Heart right ventricle (tissue), 16 donors: ENCODE results near the gene ARHGEF10L. TPM values are rescaled to one million over a fixed set of nuclear protein-coding genes. Genes with fewer than 3 reads are reported as not detected.

ENCODE experiments used
- ATAC-seq, 8 donors: fragments of 200-7000 bp; cut with Tn5 transposase; one replicate each; pipeline ENCODE4 v1.9.1; 2020; ENCODE audit warnings: mild to moderate bottlenecking in 8 of 8, moderate library complexity in 8 of 8, moderate number of reproducible peaks in 1 of 8
- DNase-seq, 2 donors: peaks; one replicate each; pipeline ENCODE4 v3.0.0-alpha.2; 2020
- H3K27ac ChIP-seq, 10 donors: fragments of 200-600 bp; sonication (generic) in 2 of 10; one replicate each; pipeline versions ENCODE4 v1.5.0 to v1.8.0; 2020 to 2022; ENCODE audit warnings: mild to moderate bottlenecking in 3 of 10
- H3K27me3 ChIP-seq, 7 donors: fragments of 200-600 bp; one replicate each; pipeline ENCODE4 v1.8.0; 2021 to 2022; ENCODE audit warnings: mild to moderate bottlenecking in 2 of 7
- H3K36me3 ChIP-seq, 9 donors: fragments of 200-600 bp; sonication (generic) in 1 of 9; one replicate each; pipeline versions ENCODE4 v1.5.0 to v1.8.0; 2020 to 2022; ENCODE audit warnings: mild to moderate bottlenecking in 2 of 9
- H3K4me1 ChIP-seq, 9 donors: fragments of 200-600 bp; sonication (generic) in 1 of 9; one replicate each; pipeline versions ENCODE4 v1.5.0 to v1.8.0; 2020 to 2022; ENCODE audit warnings: mild to moderate bottlenecking in 4 of 9
- H3K4me3 ChIP-seq, 10 donors: fragments of 200-600 bp; sonication (generic) in 2 of 10; one replicate each; pipeline versions ENCODE4 v1.5.0 to v1.8.0; 2020 to 2022; ENCODE audit warnings: mild to moderate bottlenecking in 7 of 10, moderate library complexity in 2 of 10
- H3K9me3 ChIP-seq, 11 donors: fragments of 200-600 bp in 10 of 11; sonication (generic) in 2 of 11; one replicate each; pipeline versions ENCODE4 v1.5.0 to v1.8.0; 2013 to 2022; ENCODE audit warnings: mild to moderate bottlenecking in 2 of 11, control low read depth in 1 of 11, moderate library complexity in 1 of 11
- WGBS, 2 donors: extraction: QIAGEN DNeasy Blood & Tissue Kit; methylation state at CpG; one replicate each; pipeline ENCODE4 v1.1.7; 2013; ENCODE audit warnings: inconsistent platforms in 1 of 2; 5-methylcytosine and 5-hydroxymethylcytosine counted together
- intact Hi-C, 10 donors: fragments of 100-400 bp; cut with DNase I; formaldehyde crosslinking; loops; one replicate each; pipeline versions ENCODE4 v1.11.1 to v1.14.2; 2022
- polyA plus RNA-seq, 2 donors: library from polyadenylated mRNA; stranded (reverse); fragments of 200-250 nt; gene quantifications; one replicate each; pipeline ENCODE4 v1.2.3, GENCODE V29; 2013
- total RNA-seq, 10 donors: library from RNA; stranded (reverse); fragmentation: NEBNext Ultra II Directional in 3 of 10; extraction: Animal tissue kit (Norgen Biotek cat#: 25700) in 3 of 10; gene quantifications; one replicate each; pipeline versions ENCODE4 v1.2.1 to v1.2.4, GENCODE V29; 2021 to 2023
- TF ChIP-seq, protein P1 (sequence below), 9 donors: fragments of 200-600 bp; sonication (generic) in 2 of 9; IDR thresholded peaks; one replicate each; pipeline versions ENCODE4 v1.5.0 to v1.8.0; 2021 to 2022; ENCODE audit warnings: antibody characterized with exemption in 9 of 9, mild to moderate bottlenecking in 5 of 9, moderate library complexity in 1 of 9
- donor health status: Arrhythmogenic right ventricular cardiomyopathy.
- donor health status: ischemic (EF 13 %, LVEDD 7.1; RV severe dilation, severe dysfunction).
- donor health status: healthy with polysubstance abuse.
- donor health status: DM: no; HTN: yes; CAD: no.
- donor health status: DM: no; HTN: no; CAD: no.
- donor health status: ischemic (EF 25% LVEDD 6.9; RV normal size, moderate dysfunction).
- donor health status: ischemic (EF 25% LVEDD 5.7; RV mildly dilated, moderate dysfunction).
- donor health status: healthy.
- donor health status: DM: yes; HTN: yes; CAD: no.
- donor health status: Ischemic cardiomyopathy.
- donor health status: ischemic (EF 35%, LVEDD 5.7; RV mildly dilated, moderate dysfunction).
- donor health status: nonischemic (EF 11% LVEDD 7.7; RV severe dilation, severe dysfunction).
- donor health status: DM: yes; HTN: yes; CAD: no.
- donor health status: PGD.
- donor health status: ischemic (EF 29% LVEDD 5.4; RV normal size, mild dysfunction).
- donor health status: nonischemic (EF 23%, LVEDD 6.1; RV moderate dilation, normal function).

ARHGEF10L gene
- total and polyA plus RNA-seq, 12 donors = 45.4 to 68.4 (median 50.6) TPM

DNA sequence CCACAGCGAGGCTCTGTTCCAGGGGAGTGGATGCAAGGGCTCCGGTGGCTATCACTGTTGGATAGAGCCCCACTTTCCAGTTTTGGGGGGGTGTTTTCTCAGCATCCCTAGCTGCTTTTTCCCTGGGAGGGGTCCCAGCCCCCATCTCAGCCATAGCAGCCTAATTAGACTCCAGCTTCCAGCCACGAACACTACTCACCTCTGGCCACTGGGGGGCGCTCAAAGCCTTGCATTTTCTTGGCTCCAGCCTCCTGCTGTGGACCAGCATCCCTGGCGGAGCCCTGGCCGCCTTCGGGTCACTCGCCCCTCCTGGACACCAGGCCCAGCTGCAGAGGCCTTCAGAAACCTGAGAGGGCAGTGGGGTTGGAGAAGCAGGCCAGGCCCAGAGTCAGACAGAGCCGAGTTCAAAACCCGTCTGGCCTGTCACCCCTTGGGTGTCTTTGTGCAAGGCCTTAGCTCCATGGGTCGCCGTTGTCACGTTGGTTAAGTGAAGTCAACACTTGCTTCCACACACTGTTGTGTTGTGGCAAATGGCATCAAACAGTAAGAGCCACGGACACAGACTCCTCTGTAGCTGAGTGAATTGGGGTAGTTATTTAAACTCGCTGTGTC lies 122.2 kb downstream of the ARHGEF10L start:
- ATAC-seq = peak in 7 of 8 donors; percentile 18 to 66 (median 39)
- DNase-seq = peak; percentile 47 to 61
- H3K36me3 ChIP-seq = peaks cover 0 to 87% (median 40%) of the 10 kb centered on the region in 9 donors
- peaks cover 0 to 5% (median 0%) of the 10 kb centered on the region in 9 donors for H3K4me1 ChIP-seq
- intact Hi-C loops = loop anchor here in 8 of 10 donors (5.0 to 10.0 kb wide), 10 partner anchors 163 to 921 kb away; partner anchors contain the start of gene IGSF21 (in 1 of the 8)
- H3K27me3 ChIP-seq = no peaks in the 10 kb centered on the region
- H3K9me3 ChIP-seq = no peaks in the 10 kb centered on the region
- H3K4me3 ChIP-seq = no peak overlapping the region
- TF ChIP-seq, protein P1, sequence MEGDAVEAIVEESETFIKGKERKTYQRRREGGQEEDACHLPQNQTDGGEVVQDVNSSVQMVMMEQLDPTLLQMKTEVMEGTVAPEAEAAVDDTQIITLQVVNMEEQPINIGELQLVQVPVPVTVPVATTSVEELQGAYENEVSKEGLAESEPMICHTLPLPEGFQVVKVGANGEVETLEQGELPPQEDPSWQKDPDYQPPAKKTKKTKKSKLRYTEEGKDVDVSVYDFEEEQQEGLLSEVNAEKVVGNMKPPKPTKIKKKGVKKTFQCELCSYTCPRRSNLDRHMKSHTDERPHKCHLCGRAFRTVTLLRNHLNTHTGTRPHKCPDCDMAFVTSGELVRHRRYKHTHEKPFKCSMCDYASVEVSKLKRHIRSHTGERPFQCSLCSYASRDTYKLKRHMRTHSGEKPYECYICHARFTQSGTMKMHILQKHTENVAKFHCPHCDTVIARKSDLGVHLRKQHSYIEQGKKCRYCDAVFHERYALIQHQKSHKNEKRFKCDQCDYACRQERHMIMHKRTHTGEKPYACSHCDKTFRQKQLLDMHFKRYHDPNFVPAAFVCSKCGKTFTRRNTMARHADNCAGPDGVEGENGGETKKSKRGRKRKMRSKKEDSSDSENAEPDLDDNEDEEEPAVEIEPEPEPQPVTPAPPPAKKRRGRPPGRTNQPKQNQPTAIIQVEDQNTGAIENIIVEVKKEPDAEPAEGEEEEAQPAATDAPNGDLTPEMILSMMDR (IDR thresholded peaks at IDR 0.05) = peak; percentile 55 to 86 (median 81)
- no peak overlapping the region for H3K27ac ChIP-seq
- 59 to 62% methylated on average over 15 of the region's 15 CpGs for WGBS, 2 donors

DNA sequence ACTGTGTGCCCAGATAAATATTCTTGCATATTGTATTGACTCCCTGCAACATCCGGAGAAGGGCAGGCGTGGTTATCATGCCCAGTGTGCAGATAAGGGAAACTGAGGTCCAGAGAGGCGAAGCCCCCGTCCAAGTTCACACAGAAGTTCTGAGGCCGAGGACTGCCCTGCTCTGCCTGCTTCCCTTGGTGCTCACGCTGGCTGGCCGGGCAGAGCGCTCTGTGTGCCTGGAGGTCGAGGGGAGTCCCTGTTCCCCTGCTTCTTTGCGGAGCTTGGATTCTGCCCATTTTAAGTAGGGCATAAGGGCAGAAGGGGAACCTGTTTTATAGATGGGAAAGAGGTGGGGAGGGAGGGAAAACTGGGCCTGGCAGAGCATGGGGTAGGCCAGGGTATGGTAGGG lies 122.8 kb downstream of the ARHGEF10L start:
- Histone ChIP-seq H3K27me3 (no peaks in the 10 kb centered on the region), H3K36me3 (peaks cover 0 to 83% (median 33%) of the 10 kb centered on the region in 9 donors), H3K4me1 (peaks cover 0 to 5% (median 0%) of the 10 kb centered on the region in 9 donors), H3K27ac (no peak overlapping the region), H3K9me3 (no peaks in the 10 kb centered on the region), H3K4me3 (no peak overlapping the region)
- DNase-seq (no peak), ATAC-seq (no peak)
- TF ChIP-seq, protein P1 (IDR thresholded peaks at IDR 0.05) = no peak
- 92 to 95% methylated on average over 10 of the region's 10 CpGs for WGBS, 2 donors
- intact Hi-C loops = loop anchor here in 8 of 10 donors (5.0 to 10.0 kb wide), 10 partner anchors 163 to 920 kb away; partner anchors contain the start of gene IGSF21 (in 1 of the 8)

DNA sequence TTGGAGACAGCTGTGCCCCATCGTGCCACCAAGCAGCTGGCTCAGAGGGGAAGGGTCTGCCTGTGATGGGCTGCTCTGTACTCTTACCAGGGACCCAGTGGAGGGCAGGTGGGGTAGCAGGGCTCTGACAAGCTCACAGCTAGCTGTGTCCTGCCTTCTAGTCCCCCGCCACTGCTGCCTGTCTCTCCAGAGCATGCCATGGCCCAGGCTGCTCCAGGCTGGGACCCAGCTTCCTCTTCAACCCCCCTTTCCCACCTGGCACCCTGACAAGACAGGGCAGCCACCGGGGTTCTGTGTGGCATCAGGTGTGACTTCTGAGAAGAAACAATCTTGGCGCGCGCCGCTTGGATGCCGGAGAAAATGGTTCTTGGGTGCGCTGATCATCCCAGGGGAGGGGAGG lies 123.3 kb downstream of the ARHGEF10L start:
- H3K36me3 ChIP-seq = peaks cover 0 to 79% (median 31%) of the 10 kb centered on the region in 9 donors

DNA sequence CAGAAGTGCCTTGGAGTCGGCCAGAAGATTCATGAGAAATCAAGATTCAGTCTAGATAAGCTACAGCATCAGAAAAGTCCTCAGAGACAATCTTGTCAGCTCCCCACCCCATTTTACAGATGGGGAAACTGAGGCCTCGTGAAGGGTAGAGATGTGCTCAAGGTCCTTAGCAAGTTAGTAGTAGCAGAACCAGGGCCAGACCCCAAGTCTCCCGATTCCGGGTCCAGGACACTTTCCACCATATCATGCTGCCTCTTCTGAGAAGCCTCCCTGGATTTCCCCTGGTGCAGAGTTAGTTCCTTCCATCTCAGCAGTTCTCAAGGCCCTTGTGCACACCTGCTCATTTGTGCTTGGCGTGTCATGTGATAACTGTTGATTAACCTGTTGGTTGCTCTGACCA lies 124.1 kb downstream of the ARHGEF10L start:
- H3K4me3 ChIP-seq = no peak overlapping the region
- 87 to 95% methylated on average over 5 of the region's 5 CpGs for WGBS, 2 donors
- no peak overlapping the region for H3K27ac ChIP-seq
- H3K9me3 ChIP-seq = no peaks in the 10 kb centered on the region
- peaks cover 0 to 79% (median 23%) of the 10 kb centered on the region in 9 donors for H3K36me3 ChIP-seq
- no peak for ATAC-seq
- no peaks in the 10 kb centered on the region for H3K27me3 ChIP-seq
- intact Hi-C loops = loop anchor here in 8 of 10 donors (5.0 to 10.0 kb wide), 10 partner anchors 161 to 919 kb away; partner anchors contain the start of gene IGSF21 (in 1 of the 8)
- H3K4me1 ChIP-seq = peaks cover 0 to 5% (median 0%) of the 10 kb centered on the region in 9 donors
- TF ChIP-seq, protein P1 (IDR thresholded peaks at IDR 0.05) = no peak
- DNase-seq = no peak

More for the DNA sequence above, 123.3 kb downstream of the ARHGEF10L start:
- H3K4me1 ChIP-seq = peaks cover 0 to 5% (median 0%) of the 10 kb centered on the region in 9 donors
- no peaks in the 10 kb centered on the region for H3K9me3 ChIP-seq
- DNase-seq (peak in 1 of 2 donors; percentile 10), ATAC-seq (no peak)
- H3K4me3 ChIP-seq = no peak overlapping the region
- no peaks in the 10 kb centered on the region for H3K27me3 ChIP-seq
- WGBS, 2 donors = 75 to 82% methylated on average over 9 of the region's 9 CpGs
- intact Hi-C loops = loop anchor here in 8 of 10 donors (5.0 to 10.0 kb wide), 10 partner anchors 162 to 920 kb away; partner anchors contain the start of gene IGSF21 (in 1 of the 8)
- H3K27ac ChIP-seq = no peak overlapping the region
- TF ChIP-seq, protein P1 (IDR thresholded peaks at IDR 0.05) = no peak
